Glutamatergic neuron (in vitro differentiated cells): ENCODE measurements around the gene CLDND2. TPM values are rescaled to one million over a fixed set of nuclear protein-coding genes. Genes with fewer than 3 reads are reported as not detected.
A peak's percentile ranks its signal among the peaks of the same experiment; 100 is the strongest.
"Not testable (repeated sequence)": the region's sequence is repeated elsewhere in the genome, so short reads cannot be mapped to it uniquely, and the experiment has no call there.

Source experiments
- DNase-seq: peaks from one replicate; pipeline ENCODE4 v3.0.0; 2022
- H3K27ac Mint-ChIP-seq: one replicate; pipeline ENCODE4 v1.8.0; 2020; ENCODE audit warnings: mild to moderate bottlenecking, mixed read lengths, inconsistent platforms; ENCODE audit not compliant: unreplicated experiment
- H3K27me3 Mint-ChIP-seq: one replicate; pipeline ENCODE4 v1.8.0; 2020; ENCODE audit warnings: mild to moderate bottlenecking, moderate library complexity, mixed read lengths, inconsistent platforms; ENCODE audit not compliant: unreplicated experiment
- H3K36me3 Mint-ChIP-seq: one replicate; pipeline ENCODE4 v1.8.0; 2020; ENCODE audit warnings: mild to moderate bottlenecking, mixed read lengths, inconsistent platforms; ENCODE audit not compliant: unreplicated experiment
- H3K4me1 Mint-ChIP-seq: one replicate; pipeline ENCODE4 v1.8.0; 2020; ENCODE audit warnings: mild to moderate bottlenecking, low read depth, mixed read lengths, inconsistent platforms; ENCODE audit not compliant: unreplicated experiment
- H3K4me3 Mint-ChIP-seq: one replicate; pipeline ENCODE4 v1.8.0; 2020; ENCODE audit warnings: mild to moderate bottlenecking, mixed read lengths, inconsistent platforms; ENCODE audit not compliant: unreplicated experiment
- H3K9me3 Mint-ChIP-seq: one replicate; pipeline ENCODE4 v1.8.0; 2020; ENCODE audit warnings: mild to moderate bottlenecking, moderate library complexity, mixed read lengths, inconsistent platforms; ENCODE audit not compliant: unreplicated experiment
- total RNA-seq: library from RNA; stranded (reverse); fragmentation: NEBNext Ultra II Directional; extraction: Animal tissue kit (Norgen Biotek cat#: 25700); gene quantifications from one replicate; pipeline ENCODE4 v1.2.1, GENCODE V29; 2021; ENCODE audit not compliant: unreplicated experiment
- TF ChIP-seq, protein P1 (sequence below): fragments of 200-600 bp; sonication (generic); IDR thresholded peaks from one replicate; pipeline ENCODE4 v1.5.0; 2021; ENCODE audit not compliant: partially characterized antibody, unreplicated experiment

Gene CLDND2
- total RNA-seq, 1 donor from 2014 or later, result not detected

DNA sequence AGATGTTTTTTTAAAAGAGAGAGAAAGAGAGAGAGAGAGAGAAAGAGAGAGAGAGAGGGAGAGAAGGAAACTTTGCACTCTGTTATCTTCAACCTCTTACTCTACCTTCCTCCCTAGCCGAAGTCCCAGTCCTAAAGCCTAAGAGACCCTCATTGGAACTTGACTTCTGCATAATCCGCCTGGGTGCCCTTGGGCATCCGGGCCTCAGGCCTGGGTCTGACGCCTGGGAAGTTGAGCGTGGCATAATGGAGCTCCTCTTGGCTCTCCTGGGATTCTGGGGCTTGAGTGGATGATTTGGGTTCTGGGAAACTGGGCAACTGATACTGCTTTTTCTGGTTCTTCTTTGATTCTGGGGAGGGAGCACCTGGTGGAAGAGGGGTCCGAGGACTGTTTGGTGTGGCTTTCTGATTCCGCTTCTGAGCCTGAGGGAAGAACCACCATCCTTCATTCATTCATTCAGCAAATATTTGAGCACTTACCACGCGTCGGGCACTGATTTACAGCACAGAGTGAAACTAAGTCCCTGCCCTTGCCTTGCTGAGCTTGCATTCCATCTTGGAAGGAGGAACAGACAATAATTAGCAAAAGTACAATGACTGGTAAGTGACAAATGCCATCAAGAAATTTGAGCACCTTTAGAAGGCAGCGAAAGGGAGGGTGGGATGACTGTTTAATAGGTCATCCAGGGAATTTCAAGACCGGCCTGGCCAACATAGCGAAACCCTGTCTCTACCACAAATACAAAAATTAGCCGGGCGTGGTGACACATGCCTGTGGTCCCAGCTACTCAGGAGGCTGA, 42.3 kb upstream of the CLDND2 start:
- Mint-ChIP-seq H3K9me3 (no peaks in the 10 kb centered on the region), H3K36me3 (peaks cover 4% of the 10 kb centered on the region), H3K27me3 (peaks cover 2% of the 10 kb centered on the region), H3K27ac (no peak overlapping the region), H3K4me3 (no peak overlapping the region), H3K4me1 (no peaks in the 10 kb centered on the region)
- no peak for DNase-seq
- TF ChIP-seq, protein P1, sequence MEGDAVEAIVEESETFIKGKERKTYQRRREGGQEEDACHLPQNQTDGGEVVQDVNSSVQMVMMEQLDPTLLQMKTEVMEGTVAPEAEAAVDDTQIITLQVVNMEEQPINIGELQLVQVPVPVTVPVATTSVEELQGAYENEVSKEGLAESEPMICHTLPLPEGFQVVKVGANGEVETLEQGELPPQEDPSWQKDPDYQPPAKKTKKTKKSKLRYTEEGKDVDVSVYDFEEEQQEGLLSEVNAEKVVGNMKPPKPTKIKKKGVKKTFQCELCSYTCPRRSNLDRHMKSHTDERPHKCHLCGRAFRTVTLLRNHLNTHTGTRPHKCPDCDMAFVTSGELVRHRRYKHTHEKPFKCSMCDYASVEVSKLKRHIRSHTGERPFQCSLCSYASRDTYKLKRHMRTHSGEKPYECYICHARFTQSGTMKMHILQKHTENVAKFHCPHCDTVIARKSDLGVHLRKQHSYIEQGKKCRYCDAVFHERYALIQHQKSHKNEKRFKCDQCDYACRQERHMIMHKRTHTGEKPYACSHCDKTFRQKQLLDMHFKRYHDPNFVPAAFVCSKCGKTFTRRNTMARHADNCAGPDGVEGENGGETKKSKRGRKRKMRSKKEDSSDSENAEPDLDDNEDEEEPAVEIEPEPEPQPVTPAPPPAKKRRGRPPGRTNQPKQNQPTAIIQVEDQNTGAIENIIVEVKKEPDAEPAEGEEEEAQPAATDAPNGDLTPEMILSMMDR, result no peak

DNA sequence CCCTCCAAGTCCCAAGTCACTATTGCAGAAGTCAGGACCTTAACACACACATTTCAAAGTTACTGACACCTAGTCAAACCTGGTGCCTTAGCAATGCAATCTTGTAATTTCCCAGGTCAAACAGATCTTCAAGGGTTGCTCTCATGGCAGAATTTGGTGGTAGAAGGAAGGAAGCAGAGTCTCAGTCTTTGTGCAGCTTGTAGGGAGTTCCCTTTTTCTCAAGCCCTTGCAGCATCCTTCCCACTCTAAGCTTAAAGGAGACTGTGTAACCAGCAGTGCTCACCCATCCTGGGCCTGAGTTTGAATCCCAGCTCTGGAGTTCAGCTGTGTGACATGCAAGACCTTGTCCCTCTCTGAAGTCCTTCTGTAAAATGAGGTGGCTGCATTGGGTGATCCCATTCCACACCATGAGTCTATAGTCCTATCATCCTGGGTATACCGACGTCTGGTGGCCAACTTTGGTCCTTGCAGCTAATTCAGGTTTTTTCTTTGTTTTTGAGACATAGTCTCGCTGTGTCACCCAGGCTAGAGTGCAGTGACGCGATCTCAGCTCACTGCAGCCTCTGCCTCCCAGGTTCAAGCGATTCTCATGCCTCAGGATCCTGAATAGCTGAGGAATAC, 38.8 kb upstream of the CLDND2 start:
- Mint-ChIP-seq H3K9me3 (peaks cover 10% of the 10 kb centered on the region), H3K4me1 (no peaks in the 10 kb centered on the region), H3K27ac (no peak overlapping the region), H3K27me3 (peaks cover 2% of the 10 kb centered on the region), H3K4me3 (no peak overlapping the region), H3K36me3 (peaks cover 17% of the 10 kb centered on the region)
- TF ChIP-seq, protein P1, result peak; percentile 21
- no peak for DNase-seq

DNA sequence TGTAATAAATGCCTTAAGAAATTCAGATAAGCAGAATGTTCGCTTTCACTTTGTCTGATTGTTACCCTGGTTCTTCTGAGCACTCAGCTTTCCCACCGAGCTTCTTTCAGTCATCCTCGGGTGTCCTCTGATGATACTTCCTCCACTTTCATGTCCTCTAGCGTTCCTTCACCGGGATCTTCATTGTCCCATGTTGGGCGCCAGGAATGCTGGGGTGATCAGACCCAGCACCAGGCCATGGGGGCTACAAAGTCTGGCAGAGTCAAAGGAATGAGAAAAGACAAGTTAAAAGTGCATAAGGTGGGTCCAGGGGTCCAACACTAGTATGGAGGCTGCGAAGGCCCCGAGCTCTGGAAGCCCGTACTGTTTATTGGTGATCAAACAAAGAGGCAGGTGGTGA, 33.3 kb upstream of the CLDND2 start:
- peaks cover 16% of the 10 kb centered on the region for H3K9me3 Mint-ChIP-seq
- no peak overlapping the region for H3K4me3 Mint-ChIP-seq

DNA sequence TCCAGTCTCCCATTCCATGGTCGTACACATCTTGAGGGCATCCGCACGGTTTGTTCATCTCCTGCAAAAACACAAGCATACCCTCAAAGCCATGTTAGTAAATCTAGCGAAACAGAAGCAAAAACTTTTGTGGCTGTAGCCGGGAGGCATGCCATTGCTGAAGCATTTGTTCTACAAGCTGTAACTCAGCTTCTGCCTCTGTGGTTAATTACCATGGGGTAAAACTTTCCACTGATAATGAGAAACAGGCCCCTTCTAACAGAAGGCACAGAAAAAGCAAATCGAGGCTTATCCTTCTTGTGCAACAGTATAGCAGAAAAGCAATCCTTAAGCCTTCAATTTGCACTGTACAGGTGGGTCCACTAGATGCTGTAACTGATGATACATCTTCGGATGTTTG, 31.1 kb upstream of the CLDND2 start:
- not testable (repeated sequence) for H3K4me3 Mint-ChIP-seq, DNase-seq, H3K27ac Mint-ChIP-seq, H3K27me3 Mint-ChIP-seq, H3K4me1 Mint-ChIP-seq
- peaks cover 30% of the 10 kb centered on the region for H3K36me3 Mint-ChIP-seq
- peaks cover 16% of the 10 kb centered on the region for H3K9me3 Mint-ChIP-seq

More for the DNA sequence above, 33.3 kb upstream of the CLDND2 start:
- Mint-ChIP-seq H3K36me3 (peaks cover 35% of the 10 kb centered on the region), H3K27me3 (no peaks in the 10 kb centered on the region), H3K4me1 (no peaks in the 10 kb centered on the region), H3K27ac (no peak overlapping the region)
- no peak for DNase-seq
- TF ChIP-seq, protein P1, result no peak

DNA sequence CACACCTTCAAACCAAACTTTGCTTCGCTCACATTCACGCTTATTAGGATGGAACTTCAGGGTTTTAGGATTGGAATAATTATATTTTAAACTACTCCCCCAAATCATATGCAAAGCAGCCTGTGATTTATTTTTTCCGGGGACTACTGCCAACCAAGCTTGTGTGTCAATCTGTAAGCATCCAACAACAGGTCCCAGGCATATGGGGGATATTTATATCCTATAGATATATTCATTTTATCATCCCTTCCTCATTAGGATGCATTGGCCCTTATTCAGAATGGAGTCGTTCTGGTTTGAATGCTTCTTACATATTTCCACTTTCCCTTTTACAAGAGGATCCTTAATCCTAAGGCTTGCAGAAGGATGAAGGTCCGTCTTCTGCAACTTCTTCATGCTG, 30.4 kb upstream of the CLDND2 start:
- H3K27ac Mint-ChIP-seq, result no peak overlapping the region
- H3K4me1 Mint-ChIP-seq, result no peaks in the 10 kb centered on the region
- DNase-seq, result no peak
- H3K9me3 Mint-ChIP-seq, result peaks cover 16% of the 10 kb centered on the region
- peaks cover 30% of the 10 kb centered on the region for H3K36me3 Mint-ChIP-seq
- TF ChIP-seq, protein P1, result no peak
- H3K4me3 Mint-ChIP-seq, result no peak overlapping the region
- H3K27me3 Mint-ChIP-seq, result peaks cover 2% of the 10 kb centered on the region
